H1 (cell line): ENCODE results near the gene DBX1. TPM values are rescaled to one million over a fixed set of nuclear protein-coding genes. Genes with fewer than 3 reads are reported as not detected.

Experiments used
- CHD7 ChIP-seq: fragments of 300-600 bp; sonication (generic); IDR thresholded peaks from 2 replicates; pipeline ENCODE4 v1.7.1; 2012; ENCODE audit warnings: low read length, moderate library complexity, mild to moderate bottlenecking, inconsistent platforms; ENCODE audit not compliant: insufficient replicate concordance
- polyA plus RNA-seq, 7 experiments: library from polyadenylated mRNA; depleted of rRNA in 3 of 7; stranded (reverse) in 5 of 7; unstranded in 2 of 7; fragments of >200 nt in 5 of 7; fragments of 200-250 nt in 2 of 7; gene quantifications; 1 replicate in 5 of 7; 2 replicates in 1 of 7; 4 replicates in 1 of 7; pipeline versions ENCODE4 v1.2.1 to v1.2.3, GENCODE V29; 2011 to 2013; ENCODE audit warnings: missing spikeins in 2 of 7, mixed read lengths in 2 of 7
- total RNA-seq: library from RNA; stranded (reverse); fragmentation: NEBNext Ultra II Directional; extraction: Animal tissue kit (Norgen Biotek cat#: 25700); gene quantifications from 2 replicates; pipeline ENCODE4 v1.2.1, GENCODE V29; 2021

DBX1 gene
- total and polyA plus RNA-seq, 2 of the 8 experiments (the other 6 are each of a cell fraction or from before 2014, with no cell fraction given): not detected

GRCh38 chr11:20197881-20198280 is 37.6 kb upstream of the DBX1 start (continued):
- no peak for TF ChIP-seq CHD7
- TF ChIP-seq, all 59 proteins: peak for 0
